SK-MEL-5 (cell line): ENCODE measurements around the gene HMGCL. TPM values are rescaled to one million over a fixed set of nuclear protein-coding genes. Genes with fewer than 3 reads are reported as not detected.
"Not testable (repeated sequence)": the region's sequence is repeated elsewhere in the genome, so short reads cannot be mapped to it uniquely, and the experiment has no call there.

ENCODE experiments used
- DNase-seq: peaks from one replicate; pipeline ENCODE4 v3.0.0-alpha.2; 2016; ENCODE audit warnings: low read depth, low spot score
- in situ Hi-C: cut with HindIII; loops from 2 replicates; pipeline ENCODE4 v1.10.0; 2016; ENCODE audit warnings: low sequenced_read_pairs, high pct_unique_total_duplicates, low pct_unique_long_range_greater_than_20kb
- total RNA-seq: library from RNA; depleted of rRNA; stranded (reverse); fragments of >200 nt; shearing (Covaris generic); gene quantifications from 2 replicates; pipeline ENCODE4 v1.2.3, GENCODE V29; 2014

HMGCL gene
- total RNA-seq, 1 experiment from 2014 or later: 59.7 TPM

DNA sequence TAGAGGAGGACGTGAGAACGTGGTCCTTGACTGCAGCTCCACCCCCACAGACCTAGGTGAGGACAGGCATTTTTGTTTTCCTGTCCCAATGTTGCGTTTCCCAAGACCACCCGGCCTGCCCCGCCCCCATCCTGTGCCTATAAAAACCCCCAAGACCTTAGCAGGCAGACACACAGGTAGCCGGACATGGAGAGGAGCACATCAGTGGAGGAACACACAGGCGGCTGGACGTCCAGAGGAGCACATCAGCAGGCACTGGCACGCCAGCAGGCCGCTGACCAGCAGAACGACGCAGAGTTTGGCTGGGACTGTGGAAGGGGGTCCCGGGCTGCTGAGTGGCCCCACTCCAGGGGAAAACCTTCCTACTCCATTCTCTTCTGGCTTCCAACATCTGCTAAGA is 12.7 kb upstream of the HMGCL start:
- DNase-seq: no peak
- in situ Hi-C loops: no loop called here

- in situ Hi-C loops: no loop called here
Measured at GRCh38 chr1:23836037-23836436, 10.8 kb upstream of the HMGCL start.

GRCh38 chr1:23834156-23834555 is 8.9 kb upstream of the HMGCL start:
- DNase-seq, in situ Hi-C loops: not testable (repeated sequence)

More at GRCh38 chr1:23836037-23836436, 10.8 kb upstream of the HMGCL start:
- DNase-seq: no peak

- in situ Hi-C loops: no loop called here
- DNase-seq: no peak
Measured at GRCh38 chr1:23827717-23828116, 2.5 kb upstream of the HMGCL start.

DNA sequence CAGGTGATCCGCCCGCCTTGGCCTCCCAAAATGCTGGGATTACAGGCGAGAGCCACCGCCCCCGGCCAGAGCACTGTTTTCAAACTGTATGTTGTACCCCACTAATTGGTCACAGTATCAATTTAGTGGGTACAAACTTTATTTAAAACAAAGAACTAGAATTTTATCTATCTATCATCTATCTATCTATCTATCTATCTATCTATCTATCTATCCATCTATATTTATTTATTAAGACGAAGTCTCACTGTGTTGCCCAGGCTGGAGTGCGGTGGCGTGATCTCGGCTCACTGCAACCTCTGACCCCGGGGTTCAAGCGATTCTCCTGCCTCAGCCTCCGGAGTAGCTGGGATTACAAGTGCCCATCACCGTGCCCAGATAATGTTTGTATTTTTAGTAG is 1.4 kb upstream of the HMGCL start:
- not testable (repeated sequence) for DNase-seq

DNA sequence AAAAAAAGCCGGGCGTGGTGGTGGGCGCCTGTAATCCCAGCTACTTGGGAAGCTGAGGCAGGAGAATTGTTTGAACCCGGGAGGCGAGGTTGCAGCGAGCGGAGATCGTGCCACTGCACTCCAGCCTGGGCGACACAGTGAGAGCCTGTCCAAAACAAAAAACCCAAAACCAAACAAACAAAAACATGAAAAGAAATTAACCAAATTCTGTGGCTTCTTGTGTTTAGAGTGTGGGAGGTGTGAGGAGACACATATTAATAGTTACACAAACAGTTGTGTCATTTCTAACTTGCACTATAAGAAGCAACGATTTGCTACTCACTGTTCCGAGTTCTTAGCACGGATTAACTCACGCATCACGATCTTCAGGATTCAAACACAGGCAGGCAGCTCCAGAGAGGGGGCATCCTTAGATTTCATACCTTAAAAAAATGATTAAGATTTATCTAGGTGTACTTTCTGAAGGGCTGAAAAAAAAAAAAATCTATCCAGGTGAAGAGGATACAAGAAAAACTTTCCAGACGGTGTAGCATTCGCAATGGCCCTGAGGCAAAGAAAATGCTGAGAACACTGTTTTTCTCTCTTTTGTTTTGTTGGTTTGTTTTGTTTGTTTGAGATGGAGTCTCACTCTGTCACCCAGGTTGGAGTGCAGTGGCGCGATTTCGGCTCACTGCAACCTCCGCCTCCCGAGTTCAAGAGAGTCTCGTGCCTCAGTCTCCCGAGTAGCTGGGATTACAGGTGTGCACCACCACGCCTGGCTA is 713 bp upstream of the HMGCL start:
- in situ Hi-C loops: no loop called here

More for the DNA sequence above, 1.4 kb upstream of the HMGCL start:
- in situ Hi-C loops: not testable (repeated sequence)

GRCh38 chr1:23824711-23825075 is 536 bp downstream of the HMGCL start:
- DNase-seq: no peak
- in situ Hi-C loops: no loop called here

More for the DNA sequence above, 713 bp upstream of the HMGCL start:
- DNase-seq: no peak

- DNase-seq: no peak
- in situ Hi-C loops: no loop called here
Measured at GRCh38 chr1:23823767-23824166, 1.5 kb downstream of the HMGCL start.

DNA sequence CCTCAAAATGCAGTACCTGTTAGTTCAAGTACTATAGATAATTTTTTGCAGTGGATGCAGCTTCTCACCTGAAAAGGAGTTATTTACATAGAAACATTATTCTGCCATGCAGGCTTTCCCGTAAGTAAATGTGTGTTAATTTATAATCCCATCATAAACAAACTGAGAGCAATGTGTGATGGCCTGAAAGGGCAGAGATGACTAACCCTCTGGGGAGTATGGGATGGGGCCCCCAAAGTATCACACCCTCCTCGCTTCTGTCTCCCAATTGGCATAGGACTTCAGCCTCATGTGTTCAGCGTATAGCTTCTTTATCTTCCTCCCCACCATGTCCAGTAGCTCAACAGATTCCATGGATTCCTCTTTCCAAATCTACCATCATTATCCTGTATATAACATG is 7.6 kb downstream of the HMGCL start:
- DNase-seq: no peak
- in situ Hi-C loops: no loop called here

GRCh38 chr1:23816906-23817305 is 8.3 kb downstream of the HMGCL start:
- no peak for DNase-seq
- in situ Hi-C loops: no loop called here

GRCh38 chr1:23816361-23816760 is 8.9 kb downstream of the HMGCL start:
- in situ Hi-C loops: no loop called here
- no peak for DNase-seq

- no peak for DNase-seq
- in situ Hi-C loops: no loop called here
Measured at GRCh38 chr1:23814016-23814415, 11.2 kb downstream of the HMGCL start.

DNA sequence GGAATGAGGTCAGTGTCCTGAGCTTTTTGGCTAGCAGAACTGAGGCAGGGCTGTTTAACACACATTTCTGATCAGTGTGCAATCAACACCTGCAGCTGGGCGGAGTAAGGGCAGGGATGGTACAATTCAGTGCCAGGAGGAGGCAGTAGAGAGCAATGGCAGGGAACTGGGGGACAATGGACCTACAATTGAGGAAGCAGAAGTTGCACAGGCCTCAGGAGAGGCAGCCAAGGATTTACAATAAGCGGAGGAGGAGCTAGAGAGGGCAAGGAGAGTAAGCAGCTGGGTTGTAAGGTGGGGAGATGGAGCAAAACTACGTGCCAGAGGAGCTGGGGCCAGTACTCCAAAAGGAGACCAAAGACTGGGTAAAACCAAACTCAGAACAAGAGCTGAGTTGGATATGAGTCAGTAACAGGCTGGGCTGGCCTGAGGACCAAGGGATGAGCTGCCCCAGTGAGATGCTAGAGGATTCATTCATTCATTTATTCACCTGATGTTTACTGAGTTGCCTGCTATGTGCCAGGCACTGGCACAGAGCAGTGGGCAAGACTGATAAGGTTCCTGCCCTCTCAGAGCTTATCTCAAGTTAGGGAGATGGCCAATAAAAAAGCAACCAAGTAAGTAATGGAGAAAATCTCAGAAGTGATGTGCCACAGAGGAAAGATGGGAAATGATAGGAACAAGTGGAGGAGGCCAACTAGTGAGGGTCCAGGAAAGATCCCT is 14.2 kb downstream of the HMGCL start:
- in situ Hi-C loops: no loop called here
- peak; percentile 67 for DNase-seq

DNA sequence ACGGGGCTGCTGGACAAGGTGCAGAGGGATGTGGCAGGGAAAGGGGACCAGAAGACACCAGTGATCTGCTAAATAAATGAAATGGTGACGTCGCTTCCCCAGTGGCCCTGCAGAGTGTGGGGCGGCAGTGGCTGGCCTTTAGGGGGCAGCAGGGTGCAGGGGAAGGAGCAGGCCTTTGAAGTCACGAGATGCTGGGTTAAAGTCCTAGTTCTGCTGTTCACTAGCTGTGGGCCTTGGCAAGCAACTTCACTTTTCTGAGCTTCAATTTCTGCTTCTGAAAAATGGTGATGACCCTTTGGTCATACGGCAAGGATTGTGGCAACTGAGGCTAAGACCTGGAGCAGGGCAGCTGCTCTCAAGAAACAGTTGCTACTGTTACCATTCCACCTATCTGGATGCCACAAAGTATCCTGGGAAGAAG is 15.5 kb downstream of the HMGCL start:
- in situ Hi-C loops: no loop called here
- peak; percentile 81 for DNase-seq

GRCh38 chr1:23807453-23807852 is 17.8 kb downstream of the HMGCL start:
- in situ Hi-C loops: no loop called here

DNA sequence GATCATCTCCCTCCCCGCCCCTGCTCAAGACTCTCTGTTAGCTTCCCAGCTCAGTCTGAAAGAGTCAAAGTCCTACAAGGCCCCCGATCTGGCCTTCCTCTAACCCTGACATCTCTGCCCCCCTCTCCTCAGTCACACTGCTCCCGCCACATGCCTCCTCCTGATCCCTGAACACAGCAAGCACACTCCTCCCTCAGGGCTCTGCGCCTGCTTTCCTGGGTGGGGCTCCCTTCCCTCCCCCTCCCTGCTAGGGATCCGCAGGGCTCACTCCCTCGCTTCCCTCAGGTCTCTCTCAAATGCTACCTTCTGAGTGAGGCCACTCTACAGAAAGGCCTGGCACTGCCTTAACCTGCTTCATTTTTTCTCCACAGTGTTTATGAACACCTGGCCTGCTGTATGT is 18.9 kb downstream of the HMGCL start:
- in situ Hi-C loops: no loop called here

More at GRCh38 chr1:23807453-23807852, 17.8 kb downstream of the HMGCL start:
- no peak for DNase-seq

GRCh38 chr1:23805025-23805424 is 20.2 kb downstream of the HMGCL start:
- DNase-seq: no peak
- in situ Hi-C loops: no loop called here

More for the DNA sequence above, 18.9 kb downstream of the HMGCL start:
- DNase-seq: no peak

DNA sequence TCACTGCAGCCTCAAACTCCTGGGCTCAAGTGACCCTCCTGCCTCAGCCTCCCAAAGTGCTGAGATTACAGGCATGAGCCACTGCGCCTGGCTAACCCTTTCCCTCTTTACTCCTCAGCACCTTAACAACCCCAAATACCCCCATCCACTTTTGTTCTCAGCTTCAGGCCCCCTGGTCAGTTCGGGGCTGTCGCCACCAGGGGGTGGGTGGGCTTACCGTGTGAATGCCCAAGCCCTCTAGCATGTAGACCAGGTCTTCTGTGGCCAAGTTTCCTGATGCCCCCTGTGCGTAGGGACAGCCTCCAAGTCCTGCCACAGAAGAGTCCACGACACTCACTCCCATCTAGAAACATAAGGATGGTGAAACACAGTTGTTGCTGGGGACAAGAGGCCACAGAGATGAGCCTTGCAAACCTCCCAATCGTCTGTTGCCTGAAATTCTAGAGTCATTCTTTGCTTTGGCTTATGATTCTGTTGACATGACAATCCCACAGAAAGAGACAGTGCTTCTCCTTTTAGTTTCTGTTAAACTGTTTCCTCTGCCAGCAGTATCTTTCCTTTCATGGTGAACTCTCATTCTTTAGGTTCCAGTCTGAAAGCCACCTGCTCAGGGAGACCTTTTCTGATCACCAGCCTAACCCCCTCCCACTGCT is 20.9 kb downstream of the HMGCL start:
- no peak for DNase-seq
- in situ Hi-C loops: no loop called here
